Measurements from ENCODE around the gene KRT75.

KRT75 gene

GRCh38 chr12:52434081-52434733, at the start of gene KRT75:
Gene KRT75 (minus strand): TSS chr12:52434371. CDS start chr12:52434304, 67 bp downstream.
- no peak for ATAC-seq (ENCODE audit: insufficient read depth, low read depth)
- Histone ChIP-seq H3K27ac (ENCODE audit: low read length) (no peak within 1 kb of the TSS), H3K27me3 (ENCODE audit: insufficient read depth, low read length, poor library complexity) (peaks cover 1% of the 10 kb centered on the region)

GRCh38 chr12:52480073-52480472, 45.9 kb upstream of the KRT75 start:
- H3K4me1 ChIP-seq (ENCODE audit: insufficient read depth, low read length), result no peaks in the 10 kb centered on the region
- no peak for TF ChIP-seq EZH2 (IDR thresholded peaks at IDR 0.05; ENCODE audit: borderline replicate concordance, low read depth, low read length, severe bottlenecking)
- TF ChIP-seq CTCF (IDR thresholded peaks at IDR 0.05; ENCODE audit: borderline replicate concordance, extremely low read depth, low read length, poor library complexity, severe bottlenecking), result no peak
- no peaks in the 10 kb centered on the region for H4K20me1 ChIP-seq (ENCODE audit: insufficient read depth, low read length)
- H3K4me2 ChIP-seq (ENCODE audit: insufficient read depth, low read length), result no peak overlapping the region
- no peak overlapping the region for H2AFZ ChIP-seq (ENCODE audit: low read depth, low read length)
- no peak overlapping the region for H3K9ac ChIP-seq (ENCODE audit: low read depth, low read length)
- no peak overlapping the region for H3K27ac ChIP-seq (ENCODE audit: low read length)
- H3K9me3 ChIP-seq (ENCODE audit: insufficient read depth, low read length, severe bottlenecking), result no peaks in the 10 kb centered on the region
- H3K36me3 ChIP-seq (ENCODE audit: insufficient read depth, low read length), result no peaks in the 10 kb centered on the region
- no peak overlapping the region for H3K4me3 ChIP-seq (ENCODE audit: low read depth in 1 of 2, low read length in 2 of 2)
- no peak for DNase-seq
- no peaks in the 10 kb centered on the region for H3K27me3 ChIP-seq (ENCODE audit: insufficient read depth, low read length, poor library complexity)
- no peaks in the 10 kb centered on the region for H3K79me2 ChIP-seq (ENCODE audit: insufficient read depth, low read length)
- no peak for ATAC-seq (ENCODE audit: insufficient read depth, low read depth)

More at GRCh38 chr12:52434081-52434733, at the start of gene KRT75:
- no peak for TF ChIP-seq EZH2 (IDR thresholded peaks at IDR 0.05; ENCODE audit: borderline replicate concordance, low read depth, low read length, severe bottlenecking)
- TF ChIP-seq CTCF (IDR thresholded peaks at IDR 0.05; ENCODE audit: borderline replicate concordance, extremely low read depth, low read length, poor library complexity, severe bottlenecking), result no peak
- Histone ChIP-seq H3K4me1 (ENCODE audit: insufficient read depth, low read length) (no peaks in the 10 kb centered on the region), H3K4me3 (ENCODE audit: low read depth in 1 of 2, low read length in 2 of 2) (no peak within 1 kb of the TSS), H3K9me3 (ENCODE audit: insufficient read depth, low read length, severe bottlenecking) (no peaks in the 10 kb centered on the region), H2AFZ (ENCODE audit: low read depth, low read length) (no peak within 1 kb of the TSS), H3K4me2 (ENCODE audit: insufficient read depth, low read length) (no peak within 1 kb of the TSS), H3K9ac (ENCODE audit: low read depth, low read length) (no peak within 1 kb of the TSS), H3K36me3 (ENCODE audit: insufficient read depth, low read length) (no peaks in the 10 kb centered on the region), H3K79me2 (ENCODE audit: insufficient read depth, low read length) (no peaks in the 10 kb centered on the region), H4K20me1 (ENCODE audit: insufficient read depth, low read length) (0 out of 2 replicates have a peak, but pooled peaks cover 2% of the 10 kb centered on the region)
- no peak for DNase-seq

GRCh38 chr12:52477651-52478050, 43.5 kb upstream of the KRT75 start:
- Histone ChIP-seq H3K4me1 (ENCODE audit: insufficient read depth, low read length) (no peaks in the 10 kb centered on the region), H3K9ac (ENCODE audit: low read depth, low read length) (no peak overlapping the region), H3K4me3 (ENCODE audit: low read depth in 1 of 2, low read length in 2 of 2) (no peak overlapping the region), H3K27ac (ENCODE audit: low read length) (no peak overlapping the region), H3K27me3 (ENCODE audit: insufficient read depth, low read length, poor library complexity) (no peaks in the 10 kb centered on the region), H2AFZ (ENCODE audit: low read depth, low read length) (no peak overlapping the region), H3K79me2 (ENCODE audit: insufficient read depth, low read length) (no peaks in the 10 kb centered on the region), H3K4me2 (ENCODE audit: insufficient read depth, low read length) (no peak overlapping the region), H4K20me1 (ENCODE audit: insufficient read depth, low read length) (no peaks in the 10 kb centered on the region), H3K9me3 (ENCODE audit: insufficient read depth, low read length, severe bottlenecking) (no peaks in the 10 kb centered on the region), H3K36me3 (ENCODE audit: insufficient read depth, low read length) (no peaks in the 10 kb centered on the region)
- TF ChIP-seq CTCF (IDR thresholded peaks at IDR 0.05; ENCODE audit: borderline replicate concordance, extremely low read depth, low read length, poor library complexity, severe bottlenecking) (no peak), EZH2 (IDR thresholded peaks at IDR 0.05; ENCODE audit: borderline replicate concordance, low read depth, low read length, severe bottlenecking) (no peak)
- ATAC-seq (ENCODE audit: insufficient read depth, low read depth) (no peak), DNase-seq (no peak)
